IPS-20b (cell line): Measurements from ENCODE around the gene KIF16B.

Experiments used
- H3K27ac ChIP-seq: one replicate; pipeline ENCODE4 v1.5.1; 2013; ENCODE audit warnings: low read length
- H3K27me3 ChIP-seq: 2 replicates; pipeline ENCODE4 v1.6.1; 2013; ENCODE audit warnings: mild to moderate bottlenecking, low read length, inconsistent platforms; ENCODE audit not compliant: insufficient read depth
- H3K36me3 ChIP-seq: 2 replicates; pipeline ENCODE4 v1.6.1; 2013; ENCODE audit warnings: low read depth, mild to moderate bottlenecking, inconsistent platforms, low read length, moderate library complexity; ENCODE audit not compliant: insufficient read depth
- H3K4me1 ChIP-seq: 2 replicates; pipeline ENCODE4 v1.6.1; 2013; ENCODE audit warnings: mild to moderate bottlenecking, control low read depth, inconsistent platforms, low read length, moderate library complexity; ENCODE audit not compliant: insufficient read depth
- H3K4me3 ChIP-seq: 2 replicates; pipeline ENCODE4 v1.5.1; 2013; ENCODE audit warnings: mild to moderate bottlenecking, low read length, inconsistent platforms
- H3K9ac ChIP-seq: 2 replicates; pipeline ENCODE4 v1.6.1; 2013; ENCODE audit warnings: low read depth, mild to moderate bottlenecking, inconsistent platforms, low read length, moderate library complexity
- H3K9me3 ChIP-seq: 2 replicates; pipeline ENCODE4 v1.6.1; 2013; ENCODE audit warnings: mild to moderate bottlenecking, low read depth, low read length, inconsistent platforms; ENCODE audit not compliant: insufficient read depth

The KIF16B gene

GRCh38 chr20:16462711-16463110, 110.5 kb downstream of the KIF16B start:
- H3K9me3 ChIP-seq = no peaks in the 10 kb centered on the region; the same call in 1 of the 2 replicates
- no peak overlapping the region for H3K9ac ChIP-seq
- H3K4me1 ChIP-seq = no peaks in the 10 kb centered on the region
- H3K4me3 ChIP-seq = no peak overlapping the region
- no peaks in the 10 kb centered on the region for H3K27me3 ChIP-seq
- H3K36me3 ChIP-seq = no peaks in the 10 kb centered on the region
- H3K27ac ChIP-seq = no peak overlapping the region

GRCh38 chr20:16459019-16459700, 114.1 kb downstream of the KIF16B start:
- Histone ChIP-seq H3K9me3 (no peaks in the 10 kb centered on the region; the same call in 1 of the 2 replicates), H3K27me3 (no peaks in the 10 kb centered on the region), H3K9ac (no peak overlapping the region), H3K27ac (no peak overlapping the region), H3K36me3 (no peaks in the 10 kb centered on the region), H3K4me3 (no peak overlapping the region), H3K4me1 (no peaks in the 10 kb centered on the region)

- H3K36me3 ChIP-seq = no peaks in the 10 kb centered on the region
- H3K27ac ChIP-seq = no peak overlapping the region
- H3K27me3 ChIP-seq = no peaks in the 10 kb centered on the region
- H3K9ac ChIP-seq = no peak overlapping the region
- H3K4me1 ChIP-seq = no peaks in the 10 kb centered on the region
- no peak overlapping the region for H3K4me3 ChIP-seq
- no peaks in the 10 kb centered on the region for H3K9me3 ChIP-seq
Measured at GRCh38 chr20:16457514-16457913, 115.7 kb downstream of the KIF16B start.

- Histone ChIP-seq H3K27ac (no peak overlapping the region), H3K4me3 (no peak overlapping the region), H3K9me3 (no peaks in the 10 kb centered on the region), H3K4me1 (no peaks in the 10 kb centered on the region), H3K27me3 (no peaks in the 10 kb centered on the region), H3K36me3 (no peaks in the 10 kb centered on the region), H3K9ac (no peak overlapping the region)
Measured at GRCh38 chr20:16455324-16455723, 117.9 kb downstream of the KIF16B start.

GRCh38 chr20:16451982-16452381, 121.3 kb downstream of the KIF16B start:
- no peaks in the 10 kb centered on the region for H3K27me3 ChIP-seq
- no peak overlapping the region for H3K27ac ChIP-seq
- H3K4me1 ChIP-seq = no peaks in the 10 kb centered on the region
- H3K9me3 ChIP-seq = no peaks in the 10 kb centered on the region
- H3K36me3 ChIP-seq = no peaks in the 10 kb centered on the region
- no peak overlapping the region for H3K4me3 ChIP-seq
- H3K9ac ChIP-seq = no peak overlapping the region

- Histone ChIP-seq H3K4me3 (no peak overlapping the region), H3K4me1 (no peaks in the 10 kb centered on the region)
Measured at GRCh38 chr20:16451001-16451400, 122.2 kb downstream of the KIF16B start.

GRCh38 chr20:16446991-16447390, 126.3 kb downstream of the KIF16B start:
- H3K9me3 ChIP-seq = no peaks in the 10 kb centered on the region
- H3K27me3 ChIP-seq = no peaks in the 10 kb centered on the region
- no peak overlapping the region for H3K27ac ChIP-seq
- no peaks in the 10 kb centered on the region for H3K36me3 ChIP-seq
- H3K9ac ChIP-seq = no peak overlapping the region
- H3K4me3 ChIP-seq = no peak overlapping the region
- H3K4me1 ChIP-seq = no peaks in the 10 kb centered on the region

More at GRCh38 chr20:16451001-16451400, 122.2 kb downstream of the KIF16B start:
- Histone ChIP-seq H3K36me3 (no peaks in the 10 kb centered on the region), H3K9ac (no peak overlapping the region), H3K27ac (no peak overlapping the region), H3K9me3 (no peaks in the 10 kb centered on the region), H3K27me3 (no peaks in the 10 kb centered on the region)

GRCh38 chr20:16446246-16446645, 127.0 kb downstream of the KIF16B start:
- H3K4me3 ChIP-seq = no peak overlapping the region
- no peaks in the 10 kb centered on the region for H3K36me3 ChIP-seq
- no peak overlapping the region for H3K27ac ChIP-seq
- H3K9me3 ChIP-seq = no peaks in the 10 kb centered on the region
- H3K4me1 ChIP-seq = no peaks in the 10 kb centered on the region
- no peak overlapping the region for H3K9ac ChIP-seq
- H3K27me3 ChIP-seq = no peaks in the 10 kb centered on the region

- no peaks in the 10 kb centered on the region for H3K4me1 ChIP-seq
- no peaks in the 10 kb centered on the region for H3K27me3 ChIP-seq
- no peak overlapping the region for H3K9ac ChIP-seq
- H3K36me3 ChIP-seq = no peaks in the 10 kb centered on the region
- no peak overlapping the region for H3K4me3 ChIP-seq
- no peak overlapping the region for H3K27ac ChIP-seq
- no peaks in the 10 kb centered on the region for H3K9me3 ChIP-seq
Measured at GRCh38 chr20:16445482-16445881, 127.8 kb downstream of the KIF16B start.

GRCh38 chr20:16444057-16444777, 129.0 kb downstream of the KIF16B start:
- H3K9ac ChIP-seq = no peak overlapping the region
- H3K4me3 ChIP-seq = no peak overlapping the region
- H3K9me3 ChIP-seq = peaks cover 3% of the 10 kb centered on the region; the same call in 1 of the 2 replicates
- H3K4me1 ChIP-seq = no peaks in the 10 kb centered on the region
- no peaks in the 10 kb centered on the region for H3K36me3 ChIP-seq
- H3K27me3 ChIP-seq = no peaks in the 10 kb centered on the region
- no peak overlapping the region for H3K27ac ChIP-seq

- Histone ChIP-seq H3K27me3 (no peaks in the 10 kb centered on the region), H3K9ac (no peak overlapping the region)
Measured at GRCh38 chr20:16441546-16442164, 131.6 kb downstream of the KIF16B start.

GRCh38 chr20:16440686-16441085, 132.6 kb downstream of the KIF16B start:
- Histone ChIP-seq H3K27ac (no peak overlapping the region), H3K9me3 (peaks cover 5% of the 10 kb centered on the region; the same call in 1 of the 2 replicates), H3K27me3 (no peaks in the 10 kb centered on the region), H3K4me3 (no peak overlapping the region), H3K36me3 (no peaks in the 10 kb centered on the region), H3K4me1 (no peaks in the 10 kb centered on the region), H3K9ac (no peak overlapping the region)

More at GRCh38 chr20:16441546-16442164, 131.6 kb downstream of the KIF16B start:
- no peak overlapping the region for H3K4me3 ChIP-seq
- H3K9me3 ChIP-seq = peaks cover 5% of the 10 kb centered on the region; the same call in 1 of the 2 replicates
- no peak overlapping the region for H3K27ac ChIP-seq
- H3K36me3 ChIP-seq = no peaks in the 10 kb centered on the region
- H3K4me1 ChIP-seq = no peaks in the 10 kb centered on the region
